H1 (cell line): ENCODE measurements around the gene MGRN1. TPM values are rescaled to one million over a fixed set of nuclear protein-coding genes. Genes with fewer than 3 reads are reported as not detected.

Experiments
- CTCF ChIA-PET: fragments of 300-600 bp; sonication (Branson Sonifier 250); formaldehyde crosslinking; loops from one replicate; lab custom pipeline; 2021; ENCODE audit not compliant: partially characterized antibody; lab: Charles Lee
- POLR2A ChIA-PET: fragments of 300-600 bp; sonication (Branson Sonifier 250); formaldehyde crosslinking; loops from one replicate; lab custom pipeline; 2021; ENCODE audit warnings: inconsistent platforms; ENCODE audit not compliant: partially characterized antibody; lab: Charles Lee
- DNase-seq, 2 experiments: peaks; one replicate each; pipeline versions ENCODE4 v3.0.0 to v3.0.0-alpha.2; 2010 to 2022; ENCODE audit warnings: low spot score in 2 of 2, low read depth in 1 of 2, mixed read lengths in 1 of 2
- FAIRE-seq: peaks from 2 replicates; lab custom pipeline; 2011; peaks lifted over from hg19 to GRCh38; lab: Jason Lieb, UNC
- H2AFZ ChIP-seq: 2 replicates; pipeline ENCODE4 v1.8.1; 2012; ENCODE audit warnings: low read length, inconsistent platforms
- H2AK5ac ChIP-seq: 2 replicates; pipeline ENCODE4 v1.6.1; 2013; ENCODE audit warnings: low read depth, low read length
- H2BK120ac ChIP-seq: replicated peaks from 2 replicates; pipeline ENCODE3; 2013; ENCODE audit warnings: low read depth, low read length, inconsistent platforms
- H2BK12ac ChIP-seq: 2 replicates; pipeline ENCODE4 v1.6.1; 2013; ENCODE audit warnings: low read depth, low read length
- H2BK15ac ChIP-seq: 2 replicates; pipeline ENCODE4 v1.6.1; 2013; ENCODE audit warnings: low read length
- H2BK20ac ChIP-seq: 2 replicates; pipeline ENCODE4 v1.6.1; 2013; ENCODE audit warnings: low read length
- H2BK5ac ChIP-seq: 2 replicates; pipeline ENCODE4 v1.6.1; 2013; ENCODE audit warnings: low read depth, low read length
- H3K14ac ChIP-seq: 2 replicates; pipeline ENCODE4 v1.6.1; 2013; ENCODE audit warnings: inconsistent platforms; ENCODE audit not compliant: insufficient read length
- H3K18ac ChIP-seq: 2 replicates; pipeline ENCODE4 v1.6.1; 2013; ENCODE audit warnings: low read length; ENCODE audit errors: extremely low read depth
- H3K23ac ChIP-seq: 2 replicates; pipeline ENCODE4 v1.6.1; 2013; ENCODE audit warnings: inconsistent platforms; ENCODE audit not compliant: insufficient read length
- H3K23me2 ChIP-seq: 2 replicates; pipeline ENCODE4 v1.6.1; 2013; ENCODE audit warnings: low read depth, low read length
- H3K27ac ChIP-seq: 2 replicates; pipeline ENCODE4 v1.6.1; 2011; ENCODE audit warnings: low read depth, low read length, inconsistent platforms
- H3K27me3 ChIP-seq, 4 experiments: replicated peaks in 1 of 4; 1 replicate in 1 of 4; 2 replicates in 3 of 4; pipeline versions ENCODE4 v1.6.1 to v1.8.1; 2011 to 2013; ENCODE audit warnings: low read length in 3 of 4, mild to moderate bottlenecking in 3 of 4, inconsistent platforms in 2 of 4, mixed read lengths in 2 of 4, moderate library complexity in 1 of 4; ENCODE audit not compliant: control insufficient read depth in 3 of 4, insufficient read depth in 3 of 4; ENCODE audit errors: extremely low read depth in 1 of 4
- H3K36me3 ChIP-seq, 4 experiments: 2 replicates each; pipeline versions ENCODE4 v1.6.1 to v1.8.1; 2011 to 2013; ENCODE audit warnings: mild to moderate bottlenecking in 4 of 4, low read length in 3 of 4, moderate library complexity in 2 of 4, control low read depth in 1 of 4, inconsistent platforms in 1 of 4; ENCODE audit not compliant: insufficient read depth in 4 of 4, control insufficient read depth in 2 of 4
- H3K4ac ChIP-seq: replicated peaks from 2 replicates; pipeline ENCODE3; 2013; ENCODE audit warnings: low read length, low read depth, mixed read lengths, inconsistent platforms; ENCODE audit not compliant: insufficient read length
- H3K4me1 ChIP-seq, 4 experiments: replicated peaks in 1 of 4; 1 replicate in 1 of 4; 2 replicates in 3 of 4; pipeline versions ENCODE4 v1.6.1 to v1.8.1; 2011 to 2013; ENCODE audit warnings: low read length in 3 of 4, inconsistent platforms in 2 of 4, mixed read lengths in 1 of 4; ENCODE audit not compliant: insufficient read depth in 4 of 4, control insufficient read depth in 3 of 4
- H3K4me2 ChIP-seq, 2 experiments: 2 replicates each; pipeline versions ENCODE4 v1.6.1 to v1.8.1; 2011 to 2013; ENCODE audit warnings: low read depth in 2 of 2, low read length in 2 of 2, control low read depth in 1 of 2, inconsistent platforms in 1 of 2, mild to moderate bottlenecking in 1 of 2; ENCODE audit not compliant: insufficient read depth in 1 of 2
- H3K4me3 ChIP-seq, 4 experiments: fragments of 200-600, 300-600 bp in 1 of 4; sonication (generic), shearing (Covaris generic), sonication (Bioruptor Twin) in 1 of 4; 2 replicates each; pipeline versions ENCODE4 v1.5.1 to v1.8.1; 2011 to 2016; ENCODE audit warnings: low read length in 4 of 4, low read depth in 3 of 4, control low read depth in 2 of 4, inconsistent platforms in 2 of 4, mild to moderate bottlenecking in 2 of 4, mixed read lengths in 1 of 4, moderate library complexity in 1 of 4; ENCODE audit not compliant: insufficient read depth in 2 of 4; ENCODE audit errors: extremely low read depth in 1 of 4
- H3K56ac ChIP-seq: replicated peaks from 2 replicates; pipeline ENCODE3; 2013; ENCODE audit warnings: low read depth, mild to moderate bottlenecking, mixed read lengths, low read length, inconsistent platforms; ENCODE audit not compliant: insufficient read length
- H3K79me1 ChIP-seq: 2 replicates; pipeline ENCODE4 v1.6.1; 2013; ENCODE audit warnings: low read depth, low read length, control low read depth
- H3K79me2 ChIP-seq, 2 experiments: 2 replicates each; pipeline versions ENCODE4 v1.6.1 to v1.8.1; 2012 to 2013; ENCODE audit warnings: low read length in 2 of 2, mild to moderate bottlenecking in 2 of 2, inconsistent platforms in 1 of 2; ENCODE audit not compliant: insufficient read depth in 2 of 2, control insufficient read depth in 1 of 2
- H3K9ac ChIP-seq, 4 experiments: replicated peaks in 1 of 4; 1 replicate in 1 of 4; 2 replicates in 3 of 4; pipeline versions ENCODE4 v1.6.1 to v1.8.1; 2011 to 2013; ENCODE audit warnings: low read depth in 3 of 4, low read length in 3 of 4, control low read depth in 2 of 4, mild to moderate bottlenecking in 2 of 4, moderate library complexity in 2 of 4, inconsistent platforms in 1 of 4; ENCODE audit errors: extremely low read depth in 1 of 4
- H3K9me3 ChIP-seq, 2 experiments: 2 replicates each; pipeline versions ENCODE4 v1.6.1 to v1.8.1; 2012 to 2013; ENCODE audit warnings: mild to moderate bottlenecking in 2 of 2, moderate library complexity in 2 of 2, control low read depth in 1 of 2, inconsistent platforms in 1 of 2, low read depth in 1 of 2, low read length in 1 of 2, mixed read lengths in 1 of 2; ENCODE audit not compliant: insufficient read depth in 2 of 2
- H4K20me1 ChIP-seq, 2 experiments: replicated peaks in 1 of 2; 2 replicates each; pipeline versions ENCODE3 to v1.8.1; 2011 to 2013; ENCODE audit warnings: inconsistent platforms in 2 of 2, low read length in 2 of 2, mild to moderate bottlenecking in 1 of 2; ENCODE audit not compliant: insufficient read depth in 2 of 2, control insufficient read depth in 1 of 2
- H4K5ac ChIP-seq: 2 replicates; pipeline ENCODE4 v1.6.1; 2013; ENCODE audit warnings: low read length, low read depth, mixed read lengths, inconsistent platforms; ENCODE audit not compliant: insufficient read length
- H4K8ac ChIP-seq: 2 replicates; pipeline ENCODE4 v1.8.0; 2013; ENCODE audit warnings: mild to moderate bottlenecking, moderate library complexity, low read length, inconsistent platforms; ENCODE audit not compliant: insufficient read depth; ENCODE audit errors: extremely low read depth
- H4K91ac ChIP-seq: replicated peaks from 2 replicates; pipeline ENCODE3; 2013; ENCODE audit warnings: low read length, mixed read lengths, inconsistent platforms; ENCODE audit not compliant: insufficient read length
- BACH1 ChIP-seq: IDR thresholded peaks from 2 replicates; pipeline ENCODE4 v1.6.1; 2012; ENCODE audit warnings: low read length, improper control_type of control experiment
- CEBPB ChIP-seq: IDR thresholded peaks from 2 replicates; pipeline ENCODE4 v1.6.1; 2012; ENCODE audit warnings: low read depth, low read length
- GABPA ChIP-seq: IDR thresholded peaks from 2 replicates; pipeline ENCODE4 v1.6.1; 2011; ENCODE audit warnings: mild to moderate bottlenecking, low read length, moderate library complexity, borderline replicate concordance; ENCODE audit not compliant: insufficient read depth
- HDAC2 ChIP-seq, 2 experiments: fragments of 300-600 bp in 1 of 2; sonication (generic) in 1 of 2; IDR thresholded peaks; 2 replicates each; pipeline ENCODE4 v1.6.1; 2011 to 2012; ENCODE audit warnings: low read depth in 2 of 2, low read length in 2 of 2, mild to moderate bottlenecking in 2 of 2, moderate library complexity in 2 of 2, borderline replicate concordance in 1 of 2, inconsistent platforms in 1 of 2
- MAX ChIP-seq: IDR thresholded peaks from 2 replicates; pipeline ENCODE4 v1.6.1; 2012; ENCODE audit warnings: inconsistent platforms
- POLR2A ChIP-seq, 2 experiments: IDR thresholded peaks; 1 replicate in 1 of 2; 2 replicates in 1 of 2; pipeline ENCODE4 v1.6.1; 2011; ENCODE audit warnings: low read depth in 2 of 2, low read length in 2 of 2, mild to moderate bottlenecking in 2 of 2; ENCODE audit errors: control extremely low read depth in 1 of 2
- SP2 ChIP-seq: IDR thresholded peaks from 2 replicates; pipeline ENCODE4 v1.6.1; 2012; ENCODE audit warnings: mild to moderate bottlenecking, low read length, inconsistent platforms
- TAF7 ChIP-seq: optimal IDR thresholded peaks from 2 replicates; pipeline ENCODE3; 2011; ENCODE audit warnings: low read depth, mild to moderate bottlenecking, inconsistent platforms, low read length, moderate library complexity, borderline replicate concordance
- TBP ChIP-seq: IDR thresholded peaks from 2 replicates; pipeline ENCODE4 v1.6.1; 2011; ENCODE audit warnings: low read depth, low read length, improper control_type of control experiment
- WGBS, 2 experiments: shearing (Covaris generic) in 1 of 2; methylation state at CpG; one replicate each; pipeline versions ENCODE4 v1.1.6 to v1.1.7; 2013 to 2015; ENCODE audit warnings: low lambda C conversion rate in 2 of 2, mixed read lengths in 2 of 2, inconsistent platforms in 1 of 2, low coverage in 1 of 2, missing lambda C conversion rate in 1 of 2; ENCODE audit not compliant: insufficient replicate concordance in 2 of 2, insufficient coverage in 1 of 2, insufficient read length in 1 of 2; ENCODE audit errors: extremely low coverage in 1 of 2, missing lambda C conversion rate in 1 of 2; 5-methylcytosine and 5-hydroxymethylcytosine counted together
- polyA plus RNA-seq, 7 experiments: library from polyadenylated mRNA; depleted of rRNA in 3 of 7; stranded (reverse) in 5 of 7; unstranded in 2 of 7; fragments of >200 nt in 5 of 7; fragments of 200-250 nt in 2 of 7; gene quantifications; 1 replicate in 5 of 7; 2 replicates in 1 of 7; 4 replicates in 1 of 7; pipeline versions ENCODE4 v1.2.1 to v1.2.3, GENCODE V29; 2011 to 2013; ENCODE audit warnings: missing spikeins in 2 of 7, mixed read lengths in 2 of 7
- total RNA-seq: library from RNA; stranded (reverse); fragmentation: NEBNext Ultra II Directional; extraction: Animal tissue kit (Norgen Biotek cat#: 25700); gene quantifications from 2 replicates; pipeline ENCODE4 v1.2.1, GENCODE V29; 2021

MGRN1 gene
- total and polyA plus RNA-seq, 2 of the 8 experiments (the other 6 are each of a cell fraction or from before 2014, with no cell fraction given): 15.0 to 82.3 TPM

DNA sequence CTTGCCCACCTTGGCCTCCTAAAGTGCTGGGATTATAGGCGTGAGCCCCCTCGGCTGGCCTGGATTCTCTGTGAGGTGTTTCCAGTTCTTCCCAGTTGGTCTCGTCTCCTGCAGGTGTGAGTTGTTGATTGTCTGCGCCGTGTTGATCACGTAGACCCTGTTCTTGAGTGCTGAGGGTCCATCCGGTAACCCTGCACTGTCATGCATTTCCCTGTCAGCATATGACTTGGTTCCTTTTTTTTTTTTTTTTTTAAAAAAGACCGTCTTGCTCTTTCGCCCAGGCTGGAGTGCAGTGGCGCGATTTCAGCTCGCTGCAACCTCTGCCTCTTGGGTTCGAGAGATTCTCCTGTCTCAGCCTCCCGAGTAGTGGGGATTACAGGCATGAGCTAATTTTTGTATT is 17.3 kb downstream of the MGRN1 start:
- peaks cover 27% of the 10 kb centered on the region for H3K79me1 ChIP-seq
- H3K36me3 ChIP-seq: peaks cover 0 to 2% (median 0%) of the 10 kb centered on the region in 4 experiments; a peak in 1 of 8 replicates
- no peak overlapping the region for H3K18ac ChIP-seq
- H3K27ac ChIP-seq: no peak overlapping the region
- no peak overlapping the region for H2AFZ ChIP-seq
- H4K91ac ChIP-seq: no peak overlapping the region
- 0 out of 2 replicates have a peak overlapping the region, but pooled peaks have one; percentile 65 for H2AK5ac ChIP-seq
- DNase-seq (no peak), FAIRE-seq (no peak)
- H2BK12ac ChIP-seq: no peak overlapping the region
- H3K79me2 ChIP-seq: peaks cover 0 to 86% of the 10 kb centered on the region in 2 experiments; a peak in 2 of 4 replicates
- H2BK120ac ChIP-seq: no peak overlapping the region
- ChIA-PET CTCF (interaction anchor here (5.3 kb wide), 1 partner anchor 18 kb away, joined by 18 read pairs; the partner anchor contains the start of gene MGRN1), POLR2A (interaction anchor here (1.1 kb wide), 1 partner anchor 10 kb away, joined by 3 read pairs; no protein-coding TSS in a partner anchor)
- H3K4ac ChIP-seq: no peak overlapping the region
- no peak overlapping the region for H2BK15ac ChIP-seq
- H4K20me1 ChIP-seq: peaks cover 7 to 26% of the 10 kb centered on the region in 2 experiments
- no peaks in the 10 kb centered on the region; a peak in 1 of 7 replicates for H3K27me3 ChIP-seq
- H3K4me2 ChIP-seq: no peak overlapping the region
- no peak overlapping the region for H4K8ac ChIP-seq
- H3K23me2 ChIP-seq: no peaks in the 10 kb centered on the region
- no peak overlapping the region for H4K5ac ChIP-seq
- H3K14ac ChIP-seq: no peak overlapping the region
- H3K4me1 ChIP-seq: no peaks in the 10 kb centered on the region
- no peak overlapping the region for H3K9ac ChIP-seq
- 94% methylated on average over 14 of the region's 14 CpGs; no CpG with 5 or more reads in 1 of the 2 experiments for WGBS, 2 experiments
- no peaks in the 10 kb centered on the region for H3K9me3 ChIP-seq
- no peak overlapping the region for H3K4me3 ChIP-seq
- no peak overlapping the region for H2BK20ac ChIP-seq
- H3K23ac ChIP-seq: no peak overlapping the region
- H2BK5ac ChIP-seq: no peak overlapping the region
- H3K56ac ChIP-seq: no peak overlapping the region
- TF ChIP-seq BACH1: no peak
- no peak for TF ChIP-seq TBP
- TF ChIP-seq SP2: no peak
- no peak for TF ChIP-seq POLR2A (IDR thresholded peaks at IDR 0.05; ENCODE audit: control extremely low read depth in 1 of 2, low read depth in 2 of 2, low read length in 2 of 2)
- TF ChIP-seq TAF7: no peak
- TF ChIP-seq GABPA: no peak
- no peak for TF ChIP-seq MAX
- TF ChIP-seq CEBPB: no peak
- no peak for TF ChIP-seq HDAC2 (IDR thresholded peaks at IDR 0.05; ENCODE audit: borderline replicate concordance in 1 of 2, low read depth in 2 of 2, low read length in 2 of 2)
